Activated CD4-positive, alpha-beta T cell treated with anti-CD3 and anti-CD28 coated beads for 4 hours (primary cell): ENCODE measurements around the gene PDHX.
"Not testable (repeated sequence)": the region's sequence is repeated elsewhere in the genome, so short reads cannot be mapped to it uniquely, and the experiment has no call there.

Source experiments
- DNase-seq, 2 donors: peaks; one replicate each; pipeline ENCODE4 v3.0.0-alpha.2; 2020

Gene PDHX

GRCh38 chr11:34916015-34916842, at the start of gene PDHX, which contains the start of gene APIP:
PDHX (plus strand) TSS chr11:34916618; CDS start chr11:34916656, 38 bp downstream.
APIP (minus strand) TSS chr11:34916379; CDS start chr11:34916284, 95 bp downstream.
- DNase-seq, result peak; percentile 97 to 98

GRCh38 chr11:34869425-34869824, 47.0 kb upstream of the PDHX start:
- no peak for DNase-seq

- DNase-seq, result no peak
Measured at GRCh38 chr11:34870548-34871196, 45.7 kb upstream of the PDHX start.

- DNase-seq, result no peak
Measured at GRCh38 chr11:34874202-34874601, 42.2 kb upstream of the PDHX start.

- no peak for DNase-seq
Measured at GRCh38 chr11:34877375-34877975, 38.9 kb upstream of the PDHX start.

- no peak for DNase-seq
Measured at GRCh38 chr11:34881900-34882299, 34.5 kb upstream of the PDHX start.

GRCh38 chr11:34886609-34887008, 29.8 kb upstream of the PDHX start:
- no peak for DNase-seq

- no peak for DNase-seq
Measured at GRCh38 chr11:34887260-34887659, 29.2 kb upstream of the PDHX start.

GRCh38 chr11:34890089-34890488, 26.3 kb upstream of the PDHX start:
- no peak for DNase-seq

- DNase-seq, result no peak
Measured at GRCh38 chr11:34890812-34891211, 25.6 kb upstream of the PDHX start.

- no peak for DNase-seq
Measured at GRCh38 chr11:34891611-34892010, 24.8 kb upstream of the PDHX start.

GRCh38 chr11:34893416-34893815, 23.0 kb upstream of the PDHX start:
- DNase-seq, result no peak

- not testable (repeated sequence) for DNase-seq
Measured at GRCh38 chr11:34896191-34896590, 20.2 kb upstream of the PDHX start.

GRCh38 chr11:34897171-34897870, 19.1 kb upstream of the PDHX start:
- DNase-seq, result no peak

GRCh38 chr11:34898474-34898873, 17.9 kb upstream of the PDHX start:
- no peak for DNase-seq

GRCh38 chr11:34899633-34900016, 16.8 kb upstream of the PDHX start:
- DNase-seq, result no peak

- DNase-seq, result no peak
Measured at GRCh38 chr11:34904421-34904955, 11.9 kb upstream of the PDHX start.

- no peak for DNase-seq
Measured at GRCh38 chr11:34905666-34906065, 10.8 kb upstream of the PDHX start.

GRCh38 chr11:34907934-34908593, 8.4 kb upstream of the PDHX start:
- DNase-seq, result no peak

GRCh38 chr11:34909415-34909814, 7.0 kb upstream of the PDHX start:
- DNase-seq, result no peak

GRCh38 chr11:34909955-34910354, 6.5 kb upstream of the PDHX start:
- DNase-seq, result no peak

GRCh38 chr11:34910817-34911216, 5.6 kb upstream of the PDHX start:
- no peak for DNase-seq
